Stimulated activated naive CD8-positive, alpha-beta T cell treated with anti-CD3 and anti-CD28 coated beads, Interleukin-15, amount 100 ng/mL, for 72 hours (primary cell): ENCODE results near the gene VPS9D1.
A peak's percentile ranks its signal among the peaks of the same experiment; 100 is the strongest.

ENCODE experiments used
- ATAC-seq: fragments of 150-1000 bp; cut with Tn5 transposase; 2 replicates; pipeline ENCODE4 v1.10.0; 2021; ENCODE audit warnings: mild to moderate bottlenecking, moderate library complexity
- DNase-seq, 2 donors: peaks; one replicate each; pipeline ENCODE4 v3.0.0; 2021 to 2022
- H3K27ac Mint-ChIP-seq, 2 donors: one replicate each; pipeline ENCODE4 v1.8.0; 2022; ENCODE audit warnings: mild to moderate bottlenecking in 2 of 2, mixed read lengths in 2 of 2, moderate library complexity in 2 of 2
- H3K27me3 Mint-ChIP-seq: one replicate; pipeline ENCODE4 v1.8.0; 2022; ENCODE audit warnings: mixed read lengths
- H3K4me1 Mint-ChIP-seq: one replicate; pipeline ENCODE4 v1.8.0; 2022; ENCODE audit warnings: mild to moderate bottlenecking, mixed read lengths
- H3K4me3 Mint-ChIP-seq, 2 donors: one replicate each; pipeline ENCODE4 v1.8.0; 2022; ENCODE audit warnings: mild to moderate bottlenecking in 2 of 2, mixed read lengths in 2 of 2, moderate library complexity in 1 of 2
- H3K9me3 Mint-ChIP-seq, 2 donors: one replicate each; pipeline ENCODE4 v1.8.0; 2022; ENCODE audit warnings: mixed read lengths in 2 of 2

The VPS9D1 gene

GRCh38 chr16:89720813-89721545 lies at the start of gene VPS9D1, which contains the start of gene ZNF276:
VPS9D1 (minus strand) TSS chr16:89720898; CDS start chr16:89720861, 37 bp downstream.
ZNF276 (plus strand) TSS chr16:89721537; CDS start chr16:89721641, 104 bp downstream.
- peak; percentile 80 to 87 for DNase-seq
- no peaks in the 10 kb centered on the region for H3K27me3 Mint-ChIP-seq
- H3K27ac Mint-ChIP-seq = peak within 1 kb of the TSS; percentile 82 to 93
- H3K9me3 Mint-ChIP-seq = no peaks in the 10 kb centered on the region
- H3K4me1 Mint-ChIP-seq = peaks cover 61% of the 10 kb centered on the region
- peak within 1 kb of the TSS; percentile 88 to 93 for H3K4me3 Mint-ChIP-seq
- ATAC-seq = peak; percentile 59

DNA sequence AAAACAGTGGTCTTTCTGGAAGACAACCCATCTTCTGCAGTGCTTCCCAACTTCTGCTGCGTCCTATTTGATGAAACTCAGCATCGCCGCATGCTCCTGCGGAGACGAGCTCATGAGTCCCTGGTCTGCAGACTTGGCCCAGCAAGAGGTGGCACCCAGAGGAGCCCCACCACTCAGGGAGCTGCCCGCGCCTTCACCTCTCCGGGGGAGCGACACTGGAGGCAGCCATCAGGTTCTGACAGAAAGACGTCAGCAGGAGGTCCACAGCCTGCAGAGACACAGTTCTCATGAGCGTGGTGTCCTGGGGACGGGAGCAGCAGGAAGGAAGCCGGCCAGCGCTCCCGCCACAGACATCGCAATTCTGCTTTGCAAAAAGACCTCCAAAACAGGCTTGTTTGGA lies 49.7 kb upstream of the VPS9D1 start:
- Mint-ChIP-seq H3K27ac (no peak overlapping the region), H3K9me3 (no peaks in the 10 kb centered on the region), H3K4me3 (no peak overlapping the region), H3K4me1 (peaks cover 3% of the 10 kb centered on the region), H3K27me3 (no peaks in the 10 kb centered on the region)
- no peak for ATAC-seq
- no peak for DNase-seq

- no peak for ATAC-seq
- Mint-ChIP-seq H3K27me3 (no peaks in the 10 kb centered on the region), H3K4me3 (peak overlapping the region in 1 of 2 donors; percentile 56), H3K4me1 (peaks cover 39% of the 10 kb centered on the region), H3K9me3 (no peaks in the 10 kb centered on the region), H3K27ac (peak overlapping the region in 1 of 2 donors; percentile 67)
- DNase-seq = no peak
These were observed 44.7 kb upstream of the VPS9D1 start for GRCh38 chr16:89765292-89765830.

DNA sequence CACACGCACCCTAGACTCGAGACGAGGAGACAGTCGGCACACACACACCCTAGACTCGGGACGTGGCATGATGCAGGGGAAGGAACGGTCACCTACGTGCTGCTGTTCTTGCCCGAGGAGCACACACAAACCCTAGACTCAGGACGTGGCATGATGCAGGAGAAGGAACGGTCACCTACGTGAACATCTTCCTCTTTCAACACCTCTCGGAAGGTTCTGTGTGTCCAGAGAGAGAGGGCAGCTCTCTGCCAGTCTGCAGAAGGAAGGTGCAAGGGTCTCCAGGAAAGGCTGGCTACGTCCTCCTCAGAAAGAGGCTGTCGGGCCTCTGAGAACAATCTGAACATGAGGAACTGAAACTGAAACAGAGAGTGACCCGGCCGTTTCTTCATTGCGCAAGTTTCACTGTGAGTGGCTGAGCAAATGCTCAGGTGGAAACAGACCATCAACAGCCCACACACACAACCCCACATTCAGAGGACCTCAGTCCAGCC lies 44.1 kb upstream of the VPS9D1 start:
- Mint-ChIP-seq H3K9me3 (no peaks in the 10 kb centered on the region), H3K4me3 (peak overlapping the region in 1 of 2 donors; percentile 56), H3K4me1 (peaks cover 42% of the 10 kb centered on the region), H3K27ac (peak overlapping the region in 1 of 2 donors; percentile 67), H3K27me3 (no peaks in the 10 kb centered on the region)
- peak; percentile 14 to 37 for DNase-seq
- ATAC-seq = peak; percentile 92

- no peaks in the 10 kb centered on the region for H3K9me3 Mint-ChIP-seq
- H3K4me3 Mint-ChIP-seq = peak overlapping the region; percentile 75 to 81
- H3K27ac Mint-ChIP-seq = peak overlapping the region; percentile 83 to 90
- peaks cover 42% of the 10 kb centered on the region for H3K4me1 Mint-ChIP-seq
- ATAC-seq = no peak
- H3K27me3 Mint-ChIP-seq = no peaks in the 10 kb centered on the region
- no peak for DNase-seq
These were observed 40.7 kb upstream of the VPS9D1 start for GRCh38 chr16:89761304-89761922.

GRCh38 chr16:89759746-89760340 lies 39.1 kb upstream of the VPS9D1 start:
- Mint-ChIP-seq H3K27ac (peak overlapping the region in 1 of 2 donors; percentile 84), H3K4me1 (peaks cover 34% of the 10 kb centered on the region), H3K4me3 (no peak overlapping the region), H3K27me3 (no peaks in the 10 kb centered on the region), H3K9me3 (no peaks in the 10 kb centered on the region)
- ATAC-seq (no peak), DNase-seq (no peak)

GRCh38 chr16:89749637-89750036 lies 28.9 kb upstream of the VPS9D1 start:
- Mint-ChIP-seq H3K4me1 (peaks cover 10% of the 10 kb centered on the region), H3K4me3 (no peak overlapping the region), H3K27me3 (no peaks in the 10 kb centered on the region), H3K27ac (no peak overlapping the region), H3K9me3 (no peaks in the 10 kb centered on the region)
- no peak for DNase-seq
- ATAC-seq = no peak

- DNase-seq = no peak
- no peaks in the 10 kb centered on the region for H3K27me3 Mint-ChIP-seq
- no peak for ATAC-seq
- peak overlapping the region in 1 of 2 donors; percentile 85 for H3K27ac Mint-ChIP-seq
- H3K4me3 Mint-ChIP-seq = no peak overlapping the region
- peaks cover 16% of the 10 kb centered on the region for H3K4me1 Mint-ChIP-seq
- H3K9me3 Mint-ChIP-seq = no peaks in the 10 kb centered on the region
These were observed 28.2 kb upstream of the VPS9D1 start for GRCh38 chr16:89748921-89749320.

GRCh38 chr16:89748076-89748475 lies 27.4 kb upstream of the VPS9D1 start:
- no peak for ATAC-seq
- H3K4me3 Mint-ChIP-seq = no peak overlapping the region
- H3K27ac Mint-ChIP-seq = no peak overlapping the region
- peaks cover 19% of the 10 kb centered on the region for H3K4me1 Mint-ChIP-seq
- H3K27me3 Mint-ChIP-seq = no peaks in the 10 kb centered on the region
- H3K9me3 Mint-ChIP-seq = no peaks in the 10 kb centered on the region
- DNase-seq = no peak

GRCh38 chr16:89746043-89746442 lies 25.3 kb upstream of the VPS9D1 start:
- Mint-ChIP-seq H3K4me3 (no peak overlapping the region), H3K27ac (peak overlapping the region in 1 of 2 donors; percentile 34), H3K27me3 (no peaks in the 10 kb centered on the region), H3K4me1 (peaks cover 24% of the 10 kb centered on the region), H3K9me3 (no peaks in the 10 kb centered on the region)
- ATAC-seq = no peak
- no peak for DNase-seq

DNA sequence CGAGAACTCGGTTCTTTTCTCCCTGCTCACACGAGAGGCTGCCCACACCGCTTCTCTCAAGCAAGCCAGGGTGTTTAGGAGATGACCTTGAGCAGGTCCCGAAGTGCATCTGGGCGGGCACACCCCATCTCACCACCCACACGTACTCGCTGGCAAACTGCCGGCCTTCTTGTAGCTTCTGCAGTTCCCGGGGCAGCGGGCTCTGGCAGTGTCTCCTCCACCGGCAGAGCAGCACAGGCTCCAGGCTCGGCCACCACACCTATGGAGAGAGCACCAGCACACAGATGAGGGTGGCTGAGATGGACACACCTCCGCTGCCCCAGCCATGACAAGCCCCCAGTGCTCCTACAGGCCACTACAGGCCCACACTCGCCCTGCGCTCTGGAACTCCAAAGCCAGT lies 24.1 kb upstream of the VPS9D1 start:
- DNase-seq (no peak), ATAC-seq (no peak)
- Mint-ChIP-seq H3K27me3 (no peaks in the 10 kb centered on the region), H3K27ac (peak overlapping the region; percentile 7 to 93), H3K4me3 (no peak overlapping the region), H3K9me3 (no peaks in the 10 kb centered on the region), H3K4me1 (peaks cover 22% of the 10 kb centered on the region)

- H3K4me1 Mint-ChIP-seq = peaks cover 32% of the 10 kb centered on the region
- DNase-seq = no peak
- ATAC-seq = no peak
- H3K9me3 Mint-ChIP-seq = no peaks in the 10 kb centered on the region
- H3K27ac Mint-ChIP-seq = peak overlapping the region; percentile 36 to 93
- no peak overlapping the region for H3K4me3 Mint-ChIP-seq
- H3K27me3 Mint-ChIP-seq = no peaks in the 10 kb centered on the region
These were observed 22.2 kb upstream of the VPS9D1 start for GRCh38 chr16:89742948-89743347.

DNA sequence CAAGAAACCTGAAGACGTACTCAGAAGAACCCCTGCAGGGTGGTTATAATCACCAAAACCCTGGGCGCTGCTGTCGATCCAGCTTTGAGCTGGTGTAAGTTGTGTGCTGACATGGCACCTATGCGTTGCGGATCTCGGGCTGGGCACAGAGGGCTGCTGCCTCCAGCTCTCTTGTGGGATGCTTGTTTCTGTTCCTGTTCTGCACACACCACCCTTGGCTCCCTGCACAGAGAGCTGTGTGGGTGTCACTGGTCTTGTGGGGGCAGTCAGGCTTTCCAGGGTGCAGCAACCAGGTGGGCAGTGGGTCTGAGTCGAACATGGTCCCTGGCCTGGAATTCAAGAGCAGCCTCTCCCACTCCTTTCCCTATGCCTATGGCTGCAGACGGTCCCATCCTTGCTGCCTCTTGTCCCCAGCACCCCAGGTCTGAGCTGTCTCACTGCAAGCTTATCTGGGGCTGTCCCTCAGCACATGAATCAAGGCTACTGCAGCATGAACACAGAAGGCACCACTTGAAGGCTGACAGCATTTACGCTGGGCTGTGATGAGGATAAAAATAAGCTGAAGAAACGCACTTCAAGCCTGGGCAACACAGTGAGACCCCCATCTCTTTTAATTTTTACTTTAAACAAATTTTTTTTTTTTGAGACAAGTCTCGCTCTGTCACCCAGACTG lies 20.8 kb upstream of the VPS9D1 start:
- Mint-ChIP-seq H3K27ac (peak overlapping the region in 1 of 2 donors; percentile 77), H3K4me3 (no peak overlapping the region), H3K27me3 (no peaks in the 10 kb centered on the region), H3K4me1 (peaks cover 47% of the 10 kb centered on the region), H3K9me3 (no peaks in the 10 kb centered on the region)
- no peak for ATAC-seq
- DNase-seq = no peak

DNA sequence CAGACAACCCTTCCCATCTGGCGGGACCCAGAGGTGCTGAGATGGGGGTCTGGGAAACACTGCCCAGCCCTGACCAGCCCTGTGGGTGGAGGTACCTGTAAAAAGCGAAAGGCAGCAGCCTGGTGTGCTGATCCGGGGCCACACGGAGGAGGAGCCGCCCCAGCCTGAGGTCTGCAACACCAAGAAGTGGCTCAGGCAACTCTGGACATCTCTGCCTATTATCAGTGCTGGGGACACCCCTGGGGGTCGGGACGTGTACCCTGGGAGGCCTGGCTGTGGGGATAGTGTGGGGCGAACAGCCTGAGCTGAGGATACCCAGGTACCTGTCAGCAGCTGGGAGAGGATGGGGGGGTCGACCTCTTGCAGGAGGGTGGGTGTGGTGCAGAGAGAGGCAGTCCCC lies 18.7 kb upstream of the VPS9D1 start:
- Mint-ChIP-seq H3K27ac (peak overlapping the region in 1 of 2 donors; percentile 59), H3K9me3 (no peaks in the 10 kb centered on the region), H3K4me3 (no peak overlapping the region), H3K4me1 (peaks cover 40% of the 10 kb centered on the region), H3K27me3 (no peaks in the 10 kb centered on the region)
- DNase-seq (no peak), ATAC-seq (no peak)
